ENCODE results near the gene GMDS.

The GMDS gene

DNA sequence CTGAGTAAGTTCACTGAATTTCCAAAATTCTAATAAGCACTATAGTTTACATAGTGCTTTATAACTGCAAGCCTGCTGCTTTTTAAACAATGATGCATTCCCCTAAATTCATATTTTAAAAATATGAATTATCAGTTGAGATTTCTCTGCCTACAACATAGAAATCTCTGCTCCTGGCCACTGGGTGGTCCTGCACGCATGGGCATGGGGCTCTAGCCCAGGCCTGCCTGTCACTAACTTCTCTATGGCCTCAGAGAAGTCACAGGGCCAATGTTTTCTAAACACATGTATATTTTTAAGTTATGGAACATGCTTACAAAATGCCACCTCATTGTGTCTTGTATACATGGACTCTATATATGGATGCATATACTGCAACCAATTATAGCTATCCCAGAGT is 424.7 kb downstream of the GMDS start:
- no peak for DNase-seq

DNA sequence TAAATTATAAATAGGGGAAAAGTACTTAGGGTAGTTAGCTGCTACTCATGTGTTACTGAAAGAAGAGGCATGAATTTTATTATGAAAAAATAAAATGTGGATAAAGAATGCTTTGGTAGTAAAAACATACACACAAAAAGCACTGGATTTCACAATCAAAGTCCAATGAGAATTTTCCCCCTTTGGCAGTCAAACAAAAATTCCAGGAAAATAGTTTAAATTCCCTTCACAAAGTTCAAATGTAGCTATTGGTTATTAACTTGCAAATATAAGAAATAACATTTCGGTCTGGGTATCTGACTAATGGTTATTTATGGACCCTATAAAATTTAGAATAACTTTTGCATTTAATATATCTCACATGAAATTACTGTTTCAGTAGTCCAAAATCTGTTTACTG is 425.2 kb downstream of the GMDS start:
- DNase-seq: no peak

DNA sequence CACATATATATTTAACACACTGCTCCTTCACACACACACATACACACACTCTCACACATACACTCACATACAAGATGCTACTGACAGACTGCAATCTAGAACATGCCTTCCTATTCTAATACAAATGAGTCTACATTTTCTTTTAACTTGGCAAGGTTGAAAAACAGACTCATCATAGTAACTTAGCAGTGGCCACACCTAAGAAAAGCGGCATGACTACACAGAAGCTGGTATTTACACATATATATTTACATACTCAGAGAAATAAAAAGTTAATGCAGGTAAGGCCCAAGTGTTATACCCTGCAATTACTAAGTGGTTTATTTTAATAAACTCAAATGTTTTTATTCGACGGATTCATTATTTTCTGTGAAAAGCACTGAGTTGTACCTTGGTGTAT is 426.4 kb downstream of the GMDS start:
- DNase-seq: no peak

DNA sequence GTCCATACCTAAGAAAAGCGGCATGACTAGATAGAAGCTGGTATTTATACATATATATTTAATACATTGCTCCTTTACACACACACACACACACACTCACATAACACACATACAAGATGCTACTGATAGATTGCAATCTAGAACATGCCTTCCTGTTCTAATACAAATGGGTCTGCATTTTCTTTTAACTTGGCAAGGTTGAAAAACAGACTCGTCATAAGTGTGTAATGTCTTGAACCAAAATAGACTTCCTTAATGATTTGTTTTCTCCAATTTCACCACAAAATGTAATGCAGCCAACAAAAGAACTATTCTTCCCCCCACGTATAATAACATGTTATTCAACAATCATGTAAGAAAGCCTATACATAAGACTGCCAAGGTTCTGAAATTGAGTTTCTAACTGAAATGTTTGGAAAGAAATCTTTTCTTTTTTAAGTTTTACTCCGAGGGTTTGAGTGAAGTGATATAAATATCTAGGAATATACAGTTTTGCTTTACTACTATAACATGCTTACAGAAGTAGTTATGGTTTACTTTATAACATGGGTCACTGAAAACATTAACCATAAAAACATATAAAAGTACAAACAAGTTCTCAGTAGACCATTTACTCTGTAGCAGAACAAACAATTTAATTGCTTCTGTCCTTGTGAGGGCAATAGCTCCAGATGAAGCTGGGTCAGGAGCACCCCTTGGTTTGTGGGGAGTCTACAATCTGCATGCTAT is 428.2 kb downstream of the GMDS start:
- DNase-seq: no peak

DNA sequence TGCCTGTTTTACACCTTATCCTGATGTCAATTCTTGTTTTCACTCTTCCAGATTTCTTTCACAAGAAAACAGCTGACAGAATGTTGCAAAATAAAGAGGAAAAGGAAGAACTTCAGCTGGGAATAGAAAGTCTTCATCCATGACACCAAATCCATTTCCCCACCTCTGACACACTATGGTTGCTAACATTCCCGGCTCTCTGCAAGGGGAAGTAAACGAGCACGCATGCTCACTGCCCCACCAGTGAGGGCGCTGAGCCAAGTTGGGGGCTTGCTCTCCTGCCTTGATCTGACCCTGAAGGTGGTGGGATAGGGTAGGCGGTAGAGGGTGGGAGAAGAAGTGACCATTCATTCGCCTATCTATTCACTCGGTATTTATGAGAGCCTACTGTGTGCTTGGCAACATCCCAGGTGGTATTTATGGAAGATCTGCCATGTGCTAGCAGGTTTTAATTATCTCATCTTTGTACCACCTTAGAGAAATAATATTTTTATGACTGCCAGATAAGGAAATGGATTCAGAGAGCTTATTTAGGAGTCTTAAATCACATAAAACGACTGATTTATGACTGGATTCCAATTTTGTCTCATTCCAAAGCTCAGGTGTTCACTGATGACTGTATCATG is 429.5 kb downstream of the GMDS start:
- DNase-seq: no peak

DNA sequence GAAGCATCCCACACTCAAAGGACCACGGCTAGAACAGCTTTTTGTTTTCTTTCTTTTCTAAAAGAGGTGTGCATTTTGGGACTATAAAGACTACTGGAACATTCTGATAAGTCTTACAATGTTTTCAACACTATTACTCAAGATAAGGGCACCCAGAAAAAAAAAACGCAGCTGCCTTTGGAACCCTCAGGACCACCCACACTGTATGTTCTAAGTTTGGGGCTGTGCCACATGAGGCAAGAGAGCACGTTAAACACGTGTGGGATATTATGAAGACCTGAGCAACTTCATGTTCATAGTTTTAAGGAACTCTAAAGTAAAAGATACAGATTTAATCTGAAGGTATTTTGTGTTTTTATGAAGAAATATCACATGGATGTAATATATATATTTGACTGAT is 431.1 kb downstream of the GMDS start:
- DNase-seq: no peak

DNA sequence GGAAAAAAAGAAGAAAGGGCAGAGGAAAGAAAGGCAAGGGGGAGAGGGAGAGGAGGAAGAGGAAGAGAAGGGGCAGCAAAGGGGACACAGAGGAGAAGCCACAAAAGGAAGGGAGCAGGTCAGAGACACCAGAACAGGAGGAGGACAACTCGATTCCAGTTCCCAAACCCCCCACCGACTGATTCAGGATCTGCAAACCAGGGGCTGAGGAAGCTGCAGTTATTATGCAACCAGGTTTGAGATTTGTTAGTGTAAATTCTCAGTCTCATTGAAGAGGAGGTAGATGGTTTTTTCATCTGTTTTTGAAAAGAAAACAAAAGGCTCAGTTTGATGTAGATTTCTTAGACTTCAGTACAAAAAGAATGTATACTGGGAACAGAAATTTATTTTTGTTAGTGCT is 432.9 kb downstream of the GMDS start:
- no peak for DNase-seq

DNA sequence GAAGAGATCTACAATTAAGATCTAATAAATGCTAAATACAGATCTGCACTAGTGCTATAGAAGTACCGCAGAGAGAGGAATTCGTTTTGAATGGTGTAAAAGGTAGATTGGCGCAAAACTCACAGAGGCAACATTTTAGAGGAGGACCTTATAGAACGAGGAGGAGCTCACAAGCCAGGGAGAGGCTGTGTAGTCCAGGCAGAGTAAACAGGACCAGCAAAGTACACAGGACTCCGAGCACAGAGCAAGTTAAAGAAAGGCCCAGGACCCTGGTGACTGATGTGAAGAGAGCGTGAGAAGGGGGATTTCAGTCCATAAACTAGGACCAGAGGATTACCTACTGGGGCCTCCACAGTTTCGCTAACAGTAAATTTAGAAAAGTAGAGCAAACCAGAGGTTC is 433.4 kb downstream of the GMDS start:
- no peak for DNase-seq

DNA sequence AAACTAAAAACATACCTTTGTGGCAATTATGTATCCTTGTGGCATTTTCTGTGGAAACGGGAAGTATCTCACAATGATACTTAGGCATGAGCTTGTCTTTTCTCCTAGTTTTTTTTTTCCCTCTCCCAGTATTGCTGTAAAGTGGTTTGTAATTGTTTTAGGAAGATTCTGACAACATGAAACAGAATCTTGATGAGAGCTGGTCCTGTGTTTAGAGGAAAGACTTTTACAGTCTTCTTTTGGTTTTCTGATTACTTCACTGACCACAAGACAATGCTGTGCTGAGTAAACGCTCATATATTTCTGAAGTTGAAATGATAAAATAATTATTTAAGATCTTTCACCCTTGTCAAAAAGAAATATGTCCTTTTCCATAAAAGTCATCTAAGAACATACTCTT is 434.5 kb downstream of the GMDS start:
- no peak for DNase-seq

DNA sequence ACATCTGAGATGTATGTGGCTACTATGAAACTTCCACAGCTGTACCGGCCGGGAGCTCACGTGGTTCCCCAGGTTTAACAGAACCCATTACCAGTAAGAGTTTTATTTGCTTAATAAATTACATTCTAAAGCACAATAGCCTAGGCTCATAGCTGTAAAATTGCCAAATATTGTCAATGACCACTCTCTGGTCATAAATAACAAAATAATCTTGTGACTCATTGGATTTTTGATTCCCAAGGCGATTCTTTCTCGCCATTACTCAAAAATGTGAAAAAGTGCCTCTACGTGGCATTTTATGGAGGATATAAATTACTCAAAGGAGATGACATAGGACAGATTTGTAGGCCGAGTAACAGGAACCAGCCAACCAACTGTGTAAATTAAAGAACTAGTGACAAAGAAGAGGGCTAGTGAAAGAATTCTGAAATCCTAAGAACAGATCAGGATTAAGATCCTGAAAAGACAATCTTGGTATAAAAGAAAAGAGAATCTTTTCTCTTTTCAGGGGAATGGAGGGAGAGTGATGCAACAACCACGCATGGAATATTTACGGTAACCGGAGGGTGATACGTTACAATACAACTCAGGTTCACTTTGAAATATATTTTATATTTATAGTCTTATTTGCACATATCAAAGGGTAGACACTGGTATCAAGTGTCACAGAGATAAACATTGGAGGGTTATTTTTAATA is 436.0 kb downstream of the GMDS start:
- DNase-seq: no peak

DNA sequence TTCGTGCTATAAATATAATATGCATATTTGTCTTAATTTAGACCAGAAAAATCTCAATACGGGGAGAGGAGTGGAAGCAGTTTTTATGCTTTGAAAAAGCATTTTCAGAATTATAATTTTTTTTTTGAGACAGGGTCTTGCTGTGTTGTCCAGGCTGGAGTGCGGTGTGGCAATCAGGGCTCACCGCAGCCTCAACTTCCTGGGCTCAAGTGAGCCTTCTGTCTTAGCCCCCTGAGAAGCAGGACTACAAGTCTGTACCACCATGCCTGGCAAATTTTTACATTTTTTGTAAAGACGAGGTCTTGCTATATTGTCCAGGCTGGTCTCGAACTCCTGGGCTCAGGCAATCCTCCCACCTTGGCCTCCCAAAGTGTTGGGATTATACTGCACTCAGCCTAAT is 438.5 kb downstream of the GMDS start:
- DNase-seq: no peak

DNA sequence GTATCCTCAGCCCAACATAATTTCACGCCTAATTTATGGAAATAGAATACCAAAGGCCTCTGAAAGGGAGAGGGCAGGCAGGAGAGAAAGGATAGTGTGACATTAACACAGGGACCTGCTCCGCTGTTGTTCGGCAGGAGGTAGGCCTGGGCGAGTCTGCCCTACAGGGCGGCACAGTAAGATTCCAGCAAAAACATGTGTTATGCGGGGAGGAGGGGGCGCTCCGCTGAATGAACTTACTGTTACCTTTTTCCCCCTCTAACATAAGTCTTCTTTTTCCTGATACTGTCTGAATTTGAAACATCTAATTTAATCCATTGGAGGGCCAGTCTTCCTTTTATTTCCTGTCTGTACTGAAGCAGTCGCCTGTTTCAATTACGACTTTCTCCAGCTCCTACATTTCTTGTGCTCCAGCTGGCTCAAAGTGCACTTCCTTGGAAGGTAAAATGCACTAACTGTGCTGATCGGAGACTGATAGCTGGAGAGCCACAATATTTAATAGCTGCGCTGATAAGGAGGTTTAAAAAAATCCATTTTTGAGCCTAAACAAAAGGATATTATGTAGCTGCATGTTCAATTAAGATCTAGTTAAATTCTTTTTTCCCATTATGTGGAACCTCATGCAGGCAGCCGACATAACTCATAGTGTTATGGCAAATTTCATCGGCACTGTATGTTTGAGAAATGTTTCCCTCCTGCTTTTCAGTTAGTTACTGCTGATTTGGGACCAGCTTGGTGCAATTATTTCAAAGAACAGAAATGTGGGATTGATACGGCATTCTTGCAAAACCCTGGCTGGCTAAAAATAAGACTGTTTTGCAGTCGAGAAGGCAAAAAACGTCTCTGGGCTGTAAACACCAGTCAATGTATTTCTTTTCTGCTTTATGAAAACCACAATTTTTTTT is 442.7 kb downstream of the GMDS start:
- DNase-seq: no peak

DNA sequence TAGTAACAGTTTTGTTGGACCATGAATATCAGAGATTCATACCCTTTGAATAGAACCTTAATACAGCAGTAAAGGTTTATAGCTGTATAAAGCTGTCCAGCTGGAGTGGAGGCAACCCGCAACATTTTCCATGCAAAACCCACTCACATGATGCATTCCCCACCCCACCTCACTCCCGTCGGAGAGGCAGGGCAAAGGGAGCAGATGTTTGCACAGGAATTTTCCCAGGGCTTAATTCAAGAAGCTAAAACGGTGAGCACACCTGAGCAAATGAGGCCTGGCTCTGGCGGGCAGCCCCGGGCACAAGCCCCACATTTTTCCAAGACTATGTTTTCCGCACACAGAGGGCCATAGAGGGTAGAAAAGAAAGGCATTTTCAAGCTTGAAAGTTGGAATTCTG is 444.0 kb downstream of the GMDS start:
- no peak for DNase-seq

DNA sequence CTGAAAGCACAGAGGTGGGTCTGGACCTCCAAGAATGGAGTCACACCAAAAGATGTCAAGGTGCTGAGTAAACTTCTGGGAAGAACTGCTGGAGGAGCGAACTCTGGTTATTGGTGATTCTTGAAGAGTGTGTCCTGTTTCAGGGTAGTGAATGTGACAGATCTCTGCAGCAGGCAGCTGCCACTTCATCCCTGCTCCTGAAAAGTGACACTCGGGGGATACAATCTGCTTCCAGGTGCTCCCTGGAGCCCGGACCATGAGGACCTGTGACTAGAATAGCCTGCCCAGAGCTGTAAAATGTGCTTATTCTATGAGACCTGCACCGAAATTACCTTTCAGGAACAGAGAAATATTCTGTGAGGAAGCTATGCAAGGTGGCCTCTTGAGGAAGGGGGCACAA is 444.6 kb downstream of the GMDS start:
- DNase-seq: no peak

DNA sequence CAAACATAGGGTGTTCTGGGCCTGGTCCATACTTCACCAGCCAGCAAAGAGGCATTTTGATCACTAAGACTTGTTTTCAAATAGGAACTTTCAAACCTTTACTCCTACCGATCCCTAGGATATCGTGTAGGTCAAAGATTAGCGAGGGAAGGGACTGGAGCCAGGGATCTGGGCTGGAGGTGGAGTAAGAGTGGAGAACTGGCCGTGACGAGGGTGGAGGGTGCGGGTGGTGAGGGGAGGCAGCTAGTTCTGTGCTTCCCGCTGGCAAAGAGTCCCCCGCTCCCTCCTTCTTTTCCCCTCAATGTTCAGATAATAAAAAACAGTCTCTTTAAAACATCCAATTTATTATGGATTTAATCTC is 446.5 kb downstream of the GMDS start:
- DNase-seq: no peak

DNA sequence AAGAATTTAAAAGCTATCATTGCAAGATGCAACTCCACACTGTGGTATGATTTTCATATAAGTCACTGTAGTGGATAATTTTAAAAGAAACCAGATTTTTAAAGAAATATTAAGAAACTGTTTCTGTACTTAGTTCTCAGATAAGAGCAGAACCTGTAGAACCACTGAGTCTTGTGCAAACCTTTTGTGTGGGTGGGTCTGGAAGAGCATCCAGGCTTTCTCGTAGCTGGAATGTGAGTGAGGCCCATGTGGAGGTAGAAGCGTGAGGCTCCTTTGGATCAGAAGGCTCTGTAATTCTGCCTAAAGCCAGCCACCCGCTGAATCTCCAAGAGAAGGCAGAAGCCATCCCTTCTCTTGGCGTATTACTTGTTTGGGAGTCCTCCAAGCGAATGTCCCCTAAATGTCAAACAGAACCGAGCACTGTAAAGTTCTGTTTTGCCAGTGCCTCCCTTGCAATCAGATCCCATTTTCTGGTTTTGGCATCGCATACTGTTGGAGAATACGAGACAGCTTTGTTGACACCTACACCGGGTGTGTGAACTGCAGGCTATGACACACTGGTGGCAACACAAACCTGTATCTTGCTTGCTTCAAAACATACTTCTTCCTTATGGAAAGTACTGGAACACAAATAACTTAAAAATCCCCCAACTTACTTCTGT is 447.0 kb downstream of the GMDS start:
- DNase-seq: no peak

DNA sequence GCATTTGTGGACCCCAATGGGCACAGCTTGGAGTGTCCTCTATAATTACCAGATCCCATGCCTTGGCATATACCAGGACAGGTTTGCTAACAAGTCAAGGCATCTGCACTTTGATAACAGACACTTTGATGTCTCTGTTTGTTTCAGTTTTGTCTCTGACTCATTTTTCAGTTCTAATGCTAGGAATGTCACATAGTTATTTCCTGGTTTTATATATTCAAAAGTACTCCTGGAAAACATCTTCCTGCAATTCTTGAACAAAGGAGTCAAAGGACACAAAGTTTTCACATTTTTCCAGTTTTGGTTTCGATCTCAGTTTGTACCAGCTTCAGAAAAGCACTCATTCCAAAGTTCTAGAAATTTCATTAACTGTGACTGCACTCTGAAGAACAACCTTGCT is 447.6 kb downstream of the GMDS start:
- no peak for DNase-seq

DNA sequence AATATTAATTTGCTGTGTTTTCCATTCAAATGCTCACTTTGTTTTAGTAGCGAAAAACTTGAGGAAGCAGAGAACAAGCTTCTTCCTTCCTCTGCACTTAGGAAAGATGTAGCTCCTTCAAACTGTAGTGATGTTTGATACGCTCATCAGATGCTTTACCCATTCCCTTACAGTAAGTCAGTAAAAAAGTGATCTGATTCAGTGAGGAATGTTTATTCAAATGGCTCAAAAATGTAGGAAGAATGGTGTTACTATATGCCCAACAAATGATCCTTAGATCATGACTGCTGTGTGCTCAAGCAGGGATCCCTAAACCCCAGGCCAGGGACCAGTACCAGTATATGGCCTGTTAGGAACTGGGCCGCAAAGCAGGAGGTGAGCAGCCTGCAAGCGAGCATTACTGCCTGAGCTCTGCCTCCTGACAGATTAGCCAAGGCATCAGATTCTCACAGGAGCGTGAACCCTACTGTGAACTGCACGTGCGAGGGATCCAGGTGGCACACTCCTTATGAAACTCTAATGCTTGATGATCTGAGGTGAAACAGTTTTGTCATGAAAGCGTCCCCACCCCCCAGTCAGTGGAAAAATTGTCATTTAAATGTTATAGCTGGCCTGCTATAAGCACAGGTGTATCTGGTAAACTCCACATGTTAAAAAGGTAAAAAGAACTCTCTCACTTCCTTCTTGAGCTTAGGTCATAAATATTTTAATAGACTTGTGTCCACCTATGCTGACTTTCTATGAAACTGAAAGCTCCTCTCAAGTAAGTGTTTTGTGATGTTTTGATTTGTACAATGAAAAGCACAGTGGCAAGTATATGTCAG is 448.5 kb downstream of the GMDS start:
- DNase-seq: no peak

DNA sequence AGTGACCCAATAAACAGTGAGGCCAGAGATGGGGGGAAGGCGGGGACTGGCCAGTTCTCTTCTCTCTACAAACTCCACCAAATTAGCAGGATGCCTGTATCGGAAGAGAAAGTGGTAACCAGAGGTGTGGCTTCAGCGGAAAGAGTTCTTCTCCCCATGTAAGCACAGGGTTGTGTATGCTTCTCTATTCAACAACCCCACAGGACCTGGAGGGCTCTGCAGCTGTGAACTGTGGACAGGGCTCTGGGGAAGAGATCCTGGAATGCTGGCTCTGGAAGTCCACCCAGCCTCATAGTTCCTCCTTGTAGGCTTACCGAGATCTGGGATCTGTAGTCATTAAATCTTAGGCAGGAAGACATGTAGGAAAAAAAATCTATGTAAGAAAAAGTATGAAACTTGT is 449.5 kb downstream of the GMDS start:
- no peak for DNase-seq

DNA sequence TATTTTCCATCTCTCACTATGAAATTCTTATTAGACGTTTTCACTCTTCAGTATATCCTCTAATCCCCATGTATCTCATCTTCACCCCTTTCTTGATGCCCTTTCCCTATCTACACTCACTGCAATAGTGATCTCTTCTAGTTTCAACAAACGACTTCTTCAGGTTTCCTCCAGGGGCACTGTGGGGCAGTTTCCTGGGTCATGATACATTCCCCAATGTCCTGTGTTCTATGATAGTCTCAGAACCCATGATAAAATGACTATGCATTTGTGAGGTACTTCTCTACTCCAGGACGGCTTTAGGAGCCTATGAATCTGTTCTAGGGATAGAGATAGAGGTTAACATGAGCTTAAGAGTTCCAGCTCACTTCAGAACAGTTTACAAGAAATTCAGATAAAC is 452.4 kb downstream of the GMDS start:
- no peak for DNase-seq

DNA sequence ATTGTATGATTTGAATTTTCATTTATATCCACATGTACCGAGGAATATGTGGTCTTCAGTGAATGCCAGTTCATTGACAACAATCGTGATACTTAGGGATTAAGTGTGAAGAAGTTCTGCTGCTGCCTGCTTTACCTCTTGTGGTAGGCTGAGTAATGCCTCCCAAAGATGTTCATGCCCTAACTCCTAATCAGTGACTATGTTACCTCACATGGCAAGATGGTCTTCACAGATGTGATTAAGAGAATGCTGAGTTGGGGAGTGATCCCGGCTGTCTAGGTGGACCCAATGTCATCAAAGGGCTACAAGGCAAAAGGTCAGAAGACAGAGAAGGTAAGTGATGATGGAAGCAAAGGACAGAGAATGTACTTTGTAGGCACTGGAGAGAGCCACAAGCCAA is 454.7 kb downstream of the GMDS start:
- no peak for DNase-seq

DNA sequence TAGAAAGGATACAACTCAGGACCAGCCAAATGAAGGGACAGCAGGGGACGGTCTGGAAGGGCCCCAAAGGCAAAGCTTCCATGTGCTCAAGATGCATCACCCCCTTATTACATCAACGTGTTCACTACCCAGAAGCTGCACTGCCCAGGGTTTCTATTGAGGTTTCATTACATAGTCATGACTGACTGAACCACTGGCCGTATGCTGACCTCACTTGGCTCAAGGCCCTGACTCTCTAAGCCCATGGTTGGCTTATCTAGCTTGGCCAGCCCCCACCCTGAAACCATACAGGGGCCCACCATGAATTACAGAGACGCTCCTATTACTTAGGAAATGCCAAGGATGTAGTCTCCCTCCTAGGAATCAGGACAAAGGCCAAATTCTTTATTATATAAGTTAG is 456.3 kb downstream of the GMDS start:
- no peak for DNase-seq

All from NCI-H446 (cell line).